SK-N-SH treated with all-trans-retinoic acid at 6 μM for 48 hours (cell line): ENCODE results near the gene TNS3.

ENCODE experiments used
- BACH2 ChIP-seq: fragments of 250-450 bp; sonication (Bioruptor Pico); IDR thresholded peaks from 2 replicates; pipeline ENCODE4 v1.9.0; 2021; ENCODE audit warnings: mild to moderate bottlenecking, borderline replicate concordance
- CREB5 ChIP-seq: fragments of 250-450 bp; sonication (Bioruptor Pico); IDR thresholded peaks from 2 replicates; pipeline ENCODE4 v1.5.1; 2020; ENCODE audit warnings: low read depth, mild to moderate bottlenecking, moderate library complexity
- ESRRG ChIP-seq: fragments of 250-450 bp; sonication (Bioruptor Pico); IDR thresholded peaks from 2 replicates; pipeline ENCODE4 v1.6.1; 2021; ENCODE audit warnings: mild to moderate bottlenecking
- RARB ChIP-seq: fragments of 250-450 bp; sonication (Bioruptor Pico); IDR thresholded peaks from 2 replicates; pipeline ENCODE4 v1.8.0; 2021; ENCODE audit warnings: mild to moderate bottlenecking, moderate library complexity
- ZFP30 ChIP-seq: fragments of 450-650 bp; formaldehyde crosslinking; IDR thresholded peaks from 2 replicates; pipeline ENCODE4 v1.5.0; 2022; ENCODE audit warnings: mild to moderate bottlenecking, moderate library complexity
- ZNF70 ChIP-seq: fragments of 450-650 bp; formaldehyde crosslinking; IDR thresholded peaks from 2 replicates; pipeline ENCODE4 v1.5.0; 2020; ENCODE audit warnings: mild to moderate bottlenecking, moderate library complexity
- TF ChIP-seq, protein P1 (sequence below): fragments of 250-450 bp; sonication (Bioruptor Pico); IDR thresholded peaks from 2 replicates; pipeline ENCODE4 v1.5.0; 2020; ENCODE audit warnings: mild to moderate bottlenecking, moderate library complexity

GRCh38 chr7:47508389-47509380 lies 73.2 kb downstream of the TNS3 start:
- TF ChIP-seq BACH2 (CRISPR knock-in tag), result no peak
- TF ChIP-seq RARB (CRISPR knock-in tag), result no peak
- TF ChIP-seq ZFP30 (CRISPR knock-in tag), result no peak
- no peak for TF ChIP-seq CREB5 (CRISPR knock-in tag)
- no peak for TF ChIP-seq ESRRG
- TF ChIP-seq, protein P1, sequence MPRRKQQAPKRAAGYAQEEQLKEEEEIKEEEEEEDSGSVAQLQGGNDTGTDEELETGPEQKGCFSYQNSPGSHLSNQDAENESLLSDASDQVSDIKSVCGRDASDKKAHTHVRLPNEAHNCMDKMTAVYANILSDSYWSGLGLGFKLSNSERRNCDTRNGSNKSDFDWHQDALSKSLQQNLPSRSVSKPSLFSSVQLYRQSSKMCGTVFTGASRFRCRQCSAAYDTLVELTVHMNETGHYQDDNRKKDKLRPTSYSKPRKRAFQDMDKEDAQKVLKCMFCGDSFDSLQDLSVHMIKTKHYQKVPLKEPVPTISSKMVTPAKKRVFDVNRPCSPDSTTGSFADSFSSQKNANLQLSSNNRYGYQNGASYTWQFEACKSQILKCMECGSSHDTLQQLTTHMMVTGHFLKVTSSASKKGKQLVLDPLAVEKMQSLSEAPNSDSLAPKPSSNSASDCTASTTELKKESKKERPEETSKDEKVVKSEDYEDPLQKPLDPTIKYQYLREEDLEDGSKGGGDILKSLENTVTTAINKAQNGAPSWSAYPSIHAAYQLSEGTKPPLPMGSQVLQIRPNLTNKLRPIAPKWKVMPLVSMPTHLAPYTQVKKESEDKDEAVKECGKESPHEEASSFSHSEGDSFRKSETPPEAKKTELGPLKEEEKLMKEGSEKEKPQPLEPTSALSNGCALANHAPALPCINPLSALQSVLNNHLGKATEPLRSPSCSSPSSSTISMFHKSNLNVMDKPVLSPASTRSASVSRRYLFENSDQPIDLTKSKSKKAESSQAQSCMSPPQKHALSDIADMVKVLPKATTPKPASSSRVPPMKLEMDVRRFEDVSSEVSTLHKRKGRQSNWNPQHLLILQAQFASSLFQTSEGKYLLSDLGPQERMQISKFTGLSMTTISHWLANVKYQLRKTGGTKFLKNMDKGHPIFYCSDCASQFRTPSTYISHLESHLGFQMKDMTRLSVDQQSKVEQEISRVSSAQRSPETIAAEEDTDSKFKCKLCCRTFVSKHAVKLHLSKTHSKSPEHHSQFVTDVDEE (CRISPR knock-in tag), result no peak
- TF ChIP-seq ZNF70 (CRISPR knock-in tag), result no peak
